Measurements from ENCODE around the gene ASAP2. TPM values are rescaled to one million over a fixed set of nuclear protein-coding genes. Genes with fewer than 3 reads are reported as not detected.

The ASAP2 gene
- total RNA-seq, 2 donors from 2014 or later, result 63.8 to 71.0 TPM

GRCh38 chr2:9375857-9376428, 169.3 kb downstream of the ASAP2 start:
- ATAC-seq (no peak), DNase-seq (no peak)
- intact Hi-C loops (cut with DNase I, micrococcal nuclease), result no loop called here

- intact Hi-C loops (cut with DNase I, micrococcal nuclease), result no loop called here
- DNase-seq (no peak), ATAC-seq (no peak)
These were observed 171.0 kb downstream of the ASAP2 start for GRCh38 chr2:9377461-9378097.

DNA sequence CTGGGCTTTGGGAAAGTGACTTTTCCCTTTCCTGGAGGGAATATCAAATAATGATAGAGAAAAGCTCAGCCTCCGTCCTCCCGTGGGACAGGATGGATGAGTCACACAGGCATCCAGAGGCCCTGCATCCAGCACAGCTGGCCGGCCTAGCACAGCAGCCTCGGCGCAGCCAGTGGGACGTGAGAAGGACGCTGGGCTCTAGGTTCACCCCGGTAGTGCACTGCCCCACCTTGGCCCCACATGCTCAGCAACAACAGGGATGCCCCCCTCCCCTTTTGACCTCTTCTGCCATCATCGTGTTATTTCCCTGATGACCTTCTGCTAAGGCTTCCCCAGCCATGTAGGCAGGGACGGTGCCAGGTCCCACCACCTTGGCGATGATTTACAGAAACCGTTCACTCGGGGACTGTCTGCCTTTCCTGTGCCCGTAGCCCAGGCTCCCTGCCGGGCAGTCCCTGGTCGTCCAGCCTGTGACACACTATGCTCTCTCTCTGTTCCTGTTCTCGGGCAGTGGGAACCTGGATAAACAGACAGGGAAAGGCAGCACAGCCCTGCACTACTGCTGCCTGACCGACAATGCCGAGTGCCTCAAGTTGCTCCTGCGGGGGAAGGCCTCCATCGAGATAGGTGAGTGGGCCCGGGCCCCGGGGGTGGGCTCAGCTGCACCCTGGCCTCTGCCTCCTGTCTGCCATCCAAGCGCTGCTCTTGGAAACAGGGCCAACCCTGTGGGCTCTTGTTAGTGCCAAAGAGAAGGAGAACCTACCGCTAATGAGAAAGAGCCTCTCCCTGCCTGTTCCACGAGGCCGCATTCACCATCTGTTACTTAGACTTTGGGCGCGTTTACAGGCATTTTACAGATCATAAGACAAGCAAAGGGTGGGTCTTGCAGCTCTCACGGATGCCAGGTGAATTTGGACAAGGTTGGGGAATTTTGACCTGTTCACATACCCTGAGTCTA, 172.1 kb downstream of the ASAP2 start:
- ATAC-seq (peak; percentile 64), DNase-seq (peak; percentile 24 to 38)
- intact Hi-C loops (cut with DNase I, micrococcal nuclease), result no loop called here

- DNase-seq (no peak), ATAC-seq (no peak)
- intact Hi-C loops (cut with DNase I, micrococcal nuclease), result no loop called here
These were observed 172.8 kb downstream of the ASAP2 start for GRCh38 chr2:9379391-9379755.

DNA sequence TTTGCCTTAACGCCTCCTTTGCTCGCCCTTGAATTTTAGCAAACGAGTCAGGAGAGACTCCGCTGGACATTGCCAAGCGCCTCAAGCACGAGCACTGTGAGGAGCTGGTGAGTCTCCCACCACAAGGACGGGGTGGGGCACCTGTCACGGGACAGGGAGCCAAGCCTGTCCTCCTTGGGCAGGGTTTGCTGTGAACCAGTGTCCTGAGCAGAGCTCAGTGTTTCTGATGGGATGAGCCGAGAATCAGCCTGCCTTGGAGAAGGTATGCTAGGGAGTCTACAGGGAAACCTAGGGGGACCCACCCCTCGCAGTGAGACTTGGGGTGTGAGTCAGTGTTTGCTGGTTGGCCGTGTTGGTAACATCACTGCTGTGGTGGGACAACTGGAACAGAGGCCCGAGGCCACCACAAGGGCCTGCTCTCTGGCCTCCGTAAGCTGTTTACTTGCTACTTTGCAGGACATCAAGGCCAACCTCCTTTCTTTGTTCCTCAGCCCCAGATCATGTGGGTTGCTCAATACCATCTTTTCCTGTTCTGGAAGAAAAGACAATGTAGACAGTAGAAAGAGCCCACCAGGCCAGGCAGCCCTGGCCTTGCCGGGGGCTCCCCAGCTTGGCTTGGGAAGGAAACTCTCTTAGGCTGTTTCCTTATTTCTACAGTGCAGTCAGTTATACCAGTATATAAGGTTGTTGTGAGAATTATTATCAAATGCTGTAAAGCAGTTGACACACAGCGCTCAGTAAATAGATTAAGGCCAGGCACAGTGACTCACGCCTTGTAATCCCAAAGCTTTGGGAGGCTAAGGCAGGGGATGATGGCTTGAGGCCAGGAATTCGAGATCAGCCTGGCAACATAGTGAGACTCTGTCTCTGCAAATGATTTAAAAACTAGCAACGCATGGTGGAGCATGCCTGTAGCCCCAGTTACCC, 174.4 kb downstream of the ASAP2 start:
- ATAC-seq (peak; percentile 76), DNase-seq (peak; percentile 35 to 70)
- intact Hi-C loops (cut with DNase I, micrococcal nuclease), result no loop called here

DNA sequence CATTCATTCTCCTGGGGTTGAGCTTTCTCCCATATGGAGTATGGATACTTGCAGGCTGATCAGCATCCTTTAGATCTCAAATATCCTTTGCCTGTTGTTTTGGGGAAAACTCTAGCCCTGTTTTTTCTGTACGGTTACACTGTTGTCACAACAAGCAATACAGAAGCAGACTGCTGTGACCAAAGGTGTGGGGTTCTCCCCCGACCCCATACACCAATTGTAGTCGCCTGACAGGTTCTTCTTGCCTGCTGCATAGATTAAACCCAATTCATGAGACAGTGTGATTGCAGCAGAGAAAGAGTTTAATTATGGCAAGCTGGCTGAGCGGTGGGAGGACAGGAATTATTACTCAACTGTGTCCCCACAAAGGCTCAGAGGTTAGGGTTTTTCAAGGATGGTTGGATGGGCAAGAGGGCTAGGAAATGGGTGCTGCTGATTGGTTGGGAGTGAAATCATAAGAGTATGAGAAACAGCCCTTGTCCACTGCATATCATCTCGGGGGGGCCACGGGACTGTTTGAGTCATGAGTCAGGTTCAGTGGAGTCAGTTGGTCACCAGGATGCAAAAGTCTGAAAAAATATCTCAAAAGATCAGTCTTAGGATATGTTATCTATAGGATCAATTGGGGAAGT, 176.1 kb downstream of the ASAP2 start:
- ATAC-seq, result no peak
- no peak for DNase-seq
- intact Hi-C loops (cut with DNase I, micrococcal nuclease), result no loop called here

DNA sequence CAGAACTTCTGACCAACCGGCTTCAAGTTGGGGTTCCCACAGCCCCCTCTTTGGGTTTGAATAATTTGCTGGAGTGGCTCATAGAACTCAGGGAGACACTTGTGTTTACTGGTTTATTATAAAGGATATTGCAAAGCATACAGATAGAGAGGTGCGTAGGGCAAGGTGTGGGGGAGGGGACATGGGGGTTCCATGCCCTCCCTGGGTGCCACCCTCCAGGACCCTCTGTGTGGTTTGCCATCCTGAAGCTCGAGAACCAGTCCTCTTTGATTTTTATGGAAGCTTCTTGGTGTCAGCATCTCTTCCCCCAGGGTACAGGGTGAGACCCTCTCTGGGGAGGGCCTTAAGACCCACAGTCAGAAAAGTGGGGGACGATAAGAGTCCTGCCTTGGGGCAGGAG, 177.9 kb downstream of the ASAP2 start:
- DNase-seq (no peak), ATAC-seq (no peak)
- intact Hi-C loops (cut with DNase I, micrococcal nuclease), result no loop called here

DNA sequence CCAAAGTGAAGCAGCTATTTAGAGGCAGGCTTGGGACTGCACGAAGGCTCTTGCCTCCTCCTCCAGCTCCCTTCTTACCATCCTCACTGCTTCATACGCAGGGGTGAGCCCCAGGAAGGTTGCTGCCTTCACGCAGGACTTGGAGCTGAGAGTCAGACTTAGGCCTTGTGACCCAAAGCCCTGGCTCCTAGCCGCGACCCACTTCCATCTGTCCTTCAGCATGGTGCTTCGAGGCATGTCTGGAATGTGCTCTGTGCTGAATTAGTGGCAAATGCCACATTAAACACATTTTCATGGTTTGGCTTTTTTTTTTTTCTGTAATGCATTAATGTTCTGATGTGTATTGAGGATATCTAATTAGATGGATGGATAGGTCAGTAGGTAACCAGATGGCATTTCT, 179.2 kb downstream of the ASAP2 start:
- no peak for ATAC-seq
- DNase-seq, result no peak
- intact Hi-C loops (cut with DNase I, micrococcal nuclease), result no loop called here

DNA sequence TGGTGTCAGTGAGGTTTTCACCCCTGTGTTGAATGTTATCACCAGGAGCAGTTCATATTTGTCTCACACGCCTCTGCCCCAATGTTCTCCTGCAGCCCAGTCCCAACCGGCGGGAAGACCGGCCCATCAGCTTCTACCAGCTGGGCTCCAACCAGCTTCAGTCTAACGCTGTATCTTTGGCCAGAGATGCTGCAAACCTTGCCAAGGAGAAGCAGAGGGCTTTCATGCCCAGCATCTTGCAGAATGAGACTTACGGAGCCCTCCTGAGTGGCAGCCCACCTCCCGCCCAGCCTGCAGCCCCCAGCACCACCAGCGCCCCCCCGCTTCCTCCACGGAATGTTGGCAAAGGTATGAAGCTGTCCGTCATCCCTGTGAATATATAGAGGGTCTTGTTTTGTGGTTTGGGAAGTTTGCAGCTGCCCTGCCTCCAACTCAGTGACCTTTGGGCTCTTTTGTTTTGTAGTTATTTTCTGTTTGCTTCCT, 181.6 kb downstream of the ASAP2 start:
- intact Hi-C loops (cut with DNase I, micrococcal nuclease), result no loop called here
- ATAC-seq (no peak), DNase-seq (no peak)

GRCh38 chr2:9388950-9389911, 182.6 kb downstream of the ASAP2 start:
- intact Hi-C loops (cut with DNase I, micrococcal nuclease), result no loop called here
- ATAC-seq (no peak), DNase-seq (no peak)

GRCh38 chr2:9390151-9390850, 183.7 kb downstream of the ASAP2 start:
- ATAC-seq, result no peak

GRCh38 chr2:9390991-9391390, 184.4 kb downstream of the ASAP2 start:
- DNase-seq (no peak), ATAC-seq (no peak)
- intact Hi-C loops (cut with DNase I, micrococcal nuclease), result no loop called here

More at GRCh38 chr2:9390151-9390850, 183.7 kb downstream of the ASAP2 start:
- DNase-seq, result no peak
- intact Hi-C loops (cut with DNase I, micrococcal nuclease), result no loop called here

DNA sequence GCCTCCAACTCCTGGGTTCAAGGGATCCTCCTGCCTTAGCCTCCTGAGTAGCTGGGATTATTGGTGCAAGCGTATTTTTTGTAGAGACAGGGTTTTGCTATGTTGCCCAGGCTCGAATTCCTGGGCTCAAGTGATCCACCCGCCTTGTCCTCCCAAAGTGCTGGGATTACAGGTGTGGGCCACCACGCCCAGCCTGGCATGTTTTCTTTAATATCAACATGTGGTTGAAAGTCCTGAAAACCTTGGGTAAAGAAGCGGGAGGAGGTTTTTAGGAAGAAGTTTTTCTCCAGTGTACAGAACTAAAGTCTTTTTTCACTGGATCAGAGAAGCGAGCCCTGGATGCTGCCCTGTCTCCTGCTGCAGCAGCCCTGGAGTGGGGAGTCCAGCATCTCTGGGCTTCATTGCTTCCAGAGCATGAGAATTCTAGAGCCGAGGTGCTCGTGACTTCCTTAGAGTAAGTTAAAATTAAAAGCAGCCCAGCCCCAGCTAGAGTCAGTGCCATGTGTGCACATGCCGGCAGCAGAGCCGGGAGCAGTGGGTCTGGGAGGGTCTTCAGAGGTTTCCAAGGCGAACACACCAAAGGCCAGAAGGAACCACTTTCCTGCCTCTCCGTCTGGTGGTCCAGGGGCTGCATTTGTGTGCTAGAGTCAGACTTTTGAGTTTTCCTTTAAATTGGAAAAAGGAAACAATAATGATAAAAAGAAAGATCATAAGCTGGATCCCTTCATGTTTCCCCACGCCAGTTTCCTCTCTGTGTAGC, 185.5 kb downstream of the ASAP2 start:
- intact Hi-C loops (cut with DNase I, micrococcal nuclease), result no loop called here
- ATAC-seq, result no peak
- DNase-seq, result no peak

- no peak for DNase-seq
- ATAC-seq, result no peak
- intact Hi-C loops (cut with DNase I, micrococcal nuclease), result no loop called here
These were observed 186.5 kb downstream of the ASAP2 start for GRCh38 chr2:9392898-9393765.

DNA sequence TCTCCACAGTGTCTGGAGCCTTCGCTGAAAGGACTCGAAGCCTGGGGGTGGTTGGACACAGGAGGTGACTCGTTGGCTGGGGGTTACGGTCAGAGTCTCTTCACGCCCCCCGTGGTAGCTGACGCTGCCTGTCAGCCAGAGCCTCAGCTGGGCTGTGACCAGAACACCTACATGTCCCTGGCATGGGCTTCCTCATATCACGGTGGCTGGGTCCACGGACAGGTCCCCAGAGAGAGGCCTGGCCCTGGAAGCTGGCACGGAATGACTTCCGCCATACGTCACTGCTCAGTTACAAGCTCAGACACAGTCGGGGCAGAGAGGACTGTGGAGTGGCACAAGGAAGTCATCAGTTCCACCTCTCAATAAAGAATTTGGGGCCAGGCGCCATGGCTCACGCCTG, 188.2 kb downstream of the ASAP2 start:
- intact Hi-C loops (cut with DNase I, micrococcal nuclease), result no loop called here
- ATAC-seq (no peak), DNase-seq (no peak)
